DLD1 (cell line): ENCODE data around the gene ZFPM1.

ENCODE experiments used
- in situ Hi-C: cut with HindIII; loops from 2 replicates; pipeline ENCODE4 v1.10.0; 2017; ENCODE audit warnings: low sequenced_read_pairs

Gene ZFPM1

DNA sequence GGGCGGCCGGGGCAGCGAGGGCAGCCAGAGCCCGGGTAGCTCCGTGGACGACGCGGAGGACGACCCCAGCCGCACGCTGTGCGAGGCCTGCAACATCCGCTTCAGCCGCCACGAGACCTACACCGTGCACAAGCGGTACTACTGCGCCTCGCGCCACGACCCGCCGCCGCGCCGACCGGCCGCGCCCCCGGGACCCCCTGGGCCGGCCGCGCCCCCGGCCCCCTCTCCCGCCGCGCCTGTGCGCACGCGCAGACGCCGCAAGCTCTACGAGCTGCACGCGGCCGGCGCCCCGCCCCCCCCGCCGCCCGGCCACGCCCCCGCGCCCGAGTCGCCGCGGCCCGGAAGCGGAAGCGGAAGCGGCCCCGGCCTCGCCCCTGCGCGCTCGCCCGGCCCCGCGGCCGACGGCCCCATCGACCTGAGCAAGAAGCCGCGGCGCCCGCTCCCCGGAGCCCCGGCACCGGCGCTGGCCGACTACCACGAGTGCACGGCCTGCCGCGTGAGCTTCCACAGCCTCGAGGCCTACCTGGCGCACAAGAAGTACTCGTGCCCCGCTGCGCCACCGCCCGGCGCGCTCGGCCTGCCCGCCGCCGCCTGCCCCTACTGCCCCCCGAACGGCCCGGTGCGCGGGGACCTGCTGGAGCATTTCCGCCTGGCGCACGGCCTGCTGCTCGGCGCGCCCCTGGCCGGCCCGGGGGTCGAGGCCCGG is 81.0 kb downstream of the ZFPM1 start:
- in situ Hi-C loops = loop anchor here (25.0 kb wide), 1 partner anchor 97 kb away; no protein-coding TSS in a partner anchor

DNA sequence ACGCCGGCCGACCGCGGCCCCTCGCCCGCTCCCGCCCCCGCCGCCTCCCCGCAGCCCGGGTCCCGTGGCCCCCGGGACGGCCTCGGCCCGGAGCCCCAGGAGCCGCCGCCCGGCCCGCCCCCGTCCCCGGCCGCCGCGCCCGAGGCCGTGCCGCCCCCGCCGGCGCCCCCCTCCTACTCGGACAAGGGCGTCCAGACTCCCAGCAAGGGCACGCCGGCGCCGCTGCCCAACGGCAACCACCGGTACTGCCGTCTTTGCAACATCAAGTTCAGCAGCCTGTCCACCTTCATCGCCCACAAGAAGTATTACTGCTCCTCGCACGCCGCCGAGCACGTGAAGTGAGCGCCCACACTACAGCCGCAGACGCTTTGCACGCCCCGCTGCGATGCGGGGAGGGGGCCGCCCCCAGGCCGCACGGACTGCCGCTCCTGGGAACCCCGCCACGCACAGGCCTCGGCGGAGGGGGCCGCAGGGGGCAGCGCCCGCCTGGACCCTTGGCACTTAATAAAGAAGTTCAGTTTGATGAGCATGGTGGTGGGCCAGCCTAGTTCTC is 81.6 kb downstream of the ZFPM1 start:
- in situ Hi-C loops = loop anchor here (25.0 kb wide), 1 partner anchor 97 kb away; no protein-coding TSS in a partner anchor

DNA sequence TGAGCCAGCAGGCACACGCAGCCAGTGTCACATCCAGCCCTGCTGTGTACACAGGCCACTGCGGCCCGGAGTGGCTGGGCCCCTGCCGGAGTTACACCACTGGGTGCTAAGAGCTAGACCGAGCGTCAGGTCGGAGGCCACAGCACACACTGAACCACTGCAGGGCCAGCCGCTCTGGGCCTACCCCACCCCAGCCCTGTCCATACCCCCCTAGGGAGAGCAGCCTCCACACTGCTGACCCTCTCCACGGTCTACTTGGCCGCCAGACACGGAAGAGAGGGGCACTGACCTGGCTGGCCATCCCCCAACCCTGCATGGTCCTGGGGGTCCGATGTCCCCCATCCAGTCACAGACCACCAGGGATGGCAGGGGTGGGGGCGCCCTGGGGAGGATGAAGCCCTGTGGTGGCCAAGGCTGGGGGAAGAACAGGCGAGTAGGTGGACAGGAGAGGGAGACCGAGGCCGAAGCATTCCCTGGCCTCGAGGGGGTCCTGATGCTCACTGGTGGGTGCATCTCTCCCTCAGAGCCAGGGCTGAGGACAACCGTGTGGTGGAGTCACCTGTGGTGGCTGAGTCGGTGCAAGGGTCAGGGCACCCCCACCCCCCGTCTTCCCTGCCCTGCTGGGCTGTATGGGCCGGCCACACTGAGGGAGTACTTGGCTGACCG is 82.2 kb downstream of the ZFPM1 start:
- in situ Hi-C loops = loop anchor here (25.0 kb wide), 1 partner anchor 98 kb away; no protein-coding TSS in a partner anchor

DNA sequence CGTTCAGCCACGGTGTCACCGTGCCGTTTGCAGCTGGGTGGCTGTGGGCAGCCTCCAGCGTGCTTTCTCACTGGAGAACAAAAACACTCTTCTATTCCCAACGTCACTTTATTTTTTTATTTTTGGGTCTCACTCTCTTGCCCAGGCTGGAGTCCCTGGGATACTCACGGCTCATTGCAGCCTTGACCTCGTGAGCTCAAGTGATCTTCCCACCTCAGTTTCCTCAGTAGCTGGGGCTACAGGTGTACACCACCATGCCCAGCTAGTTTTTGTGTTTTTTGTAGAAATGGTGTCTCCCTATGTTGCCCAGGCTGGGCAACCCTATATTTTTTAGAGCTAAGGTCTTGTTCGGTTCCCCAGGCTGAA is 82.8 kb downstream of the ZFPM1 start:
- in situ Hi-C loops = loop anchor here (25.0 kb wide), 1 partner anchor 99 kb away; no protein-coding TSS in a partner anchor

DNA sequence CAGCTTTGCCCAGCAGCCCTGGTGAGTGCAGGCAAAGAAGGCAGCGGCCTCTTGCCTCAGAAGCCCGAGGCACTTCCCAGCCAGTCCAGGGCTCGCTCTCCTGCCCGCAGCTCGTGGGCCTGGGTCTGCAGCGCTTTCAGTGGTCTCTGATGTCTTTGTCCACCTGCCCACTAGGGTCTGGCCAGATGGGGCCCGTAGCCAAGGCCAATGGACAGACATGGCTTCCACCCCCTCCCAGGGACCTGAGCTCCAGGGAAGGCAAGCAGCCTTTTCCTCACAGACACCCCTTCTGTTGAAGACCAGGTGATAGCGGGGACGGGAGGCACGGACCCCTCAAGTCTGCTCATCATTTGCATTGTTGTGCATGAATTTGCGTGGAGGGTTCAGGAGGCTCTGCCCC is 83.4 kb downstream of the ZFPM1 start:
- in situ Hi-C loops = loop anchor here (25.0 kb wide), 1 partner anchor 99 kb away; no protein-coding TSS in a partner anchor

DNA sequence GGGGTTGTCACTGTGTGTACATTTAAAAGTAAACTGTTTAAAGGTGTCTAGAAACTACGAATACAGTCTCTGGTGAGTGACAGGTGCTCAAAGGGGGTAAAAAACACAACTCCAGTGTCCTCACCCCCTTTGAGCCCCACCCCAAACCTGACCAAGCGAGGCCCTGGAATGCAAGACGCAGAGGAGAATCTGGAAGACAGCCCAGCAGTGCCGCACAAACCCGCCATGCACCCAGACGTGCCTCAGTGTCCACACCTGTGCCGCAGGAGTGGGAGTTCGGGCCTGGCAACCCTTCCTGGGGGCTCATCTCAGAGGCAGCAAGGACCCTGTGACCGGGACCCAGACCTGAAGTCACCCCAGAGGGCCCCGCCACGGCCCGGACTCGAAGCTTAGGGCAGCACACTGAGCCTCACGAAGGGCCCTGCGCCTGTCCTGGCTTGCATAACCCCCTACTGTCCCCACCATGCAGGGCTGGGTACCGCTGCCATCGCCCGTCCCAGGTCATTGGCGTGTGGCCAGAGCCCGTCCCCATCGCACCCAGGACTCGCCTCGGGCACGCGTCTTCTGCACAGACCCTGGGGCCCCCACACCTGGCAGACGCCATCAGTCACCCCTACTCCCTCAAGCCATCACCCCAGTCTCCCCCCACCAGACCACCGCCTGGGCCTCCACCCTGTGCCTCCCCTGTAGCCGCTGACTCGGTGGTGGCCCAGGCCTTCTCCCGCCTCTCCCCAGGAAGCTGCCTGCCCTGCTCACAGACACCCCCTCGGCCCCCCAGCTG is 84.1 kb downstream of the ZFPM1 start:
- in situ Hi-C loops = loop anchor here (25.0 kb wide), 1 partner anchor 100 kb away; no protein-coding TSS in a partner anchor

DNA sequence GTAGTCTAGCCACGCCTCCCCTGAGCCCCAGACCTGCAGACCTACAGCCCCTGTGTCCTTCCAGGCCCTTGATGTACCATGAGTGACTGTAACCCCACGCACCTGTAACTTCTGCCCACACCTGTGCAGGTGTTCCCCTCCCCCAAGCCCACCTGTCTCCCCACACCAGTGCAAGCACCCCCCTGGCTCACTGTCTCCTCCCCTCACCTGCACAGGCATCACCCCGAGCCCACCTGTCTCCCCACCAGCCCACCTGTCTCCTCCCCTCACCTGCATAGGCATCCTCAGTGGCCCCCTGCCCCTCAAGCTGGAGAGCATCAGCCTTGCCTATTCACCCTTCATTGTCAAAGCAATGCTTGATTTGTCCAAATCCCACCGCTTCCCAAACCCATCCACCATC is 84.8 kb downstream of the ZFPM1 start:
- in situ Hi-C loops = loop anchor here (25.0 kb wide), 1 partner anchor 101 kb away; no protein-coding TSS in a partner anchor

DNA sequence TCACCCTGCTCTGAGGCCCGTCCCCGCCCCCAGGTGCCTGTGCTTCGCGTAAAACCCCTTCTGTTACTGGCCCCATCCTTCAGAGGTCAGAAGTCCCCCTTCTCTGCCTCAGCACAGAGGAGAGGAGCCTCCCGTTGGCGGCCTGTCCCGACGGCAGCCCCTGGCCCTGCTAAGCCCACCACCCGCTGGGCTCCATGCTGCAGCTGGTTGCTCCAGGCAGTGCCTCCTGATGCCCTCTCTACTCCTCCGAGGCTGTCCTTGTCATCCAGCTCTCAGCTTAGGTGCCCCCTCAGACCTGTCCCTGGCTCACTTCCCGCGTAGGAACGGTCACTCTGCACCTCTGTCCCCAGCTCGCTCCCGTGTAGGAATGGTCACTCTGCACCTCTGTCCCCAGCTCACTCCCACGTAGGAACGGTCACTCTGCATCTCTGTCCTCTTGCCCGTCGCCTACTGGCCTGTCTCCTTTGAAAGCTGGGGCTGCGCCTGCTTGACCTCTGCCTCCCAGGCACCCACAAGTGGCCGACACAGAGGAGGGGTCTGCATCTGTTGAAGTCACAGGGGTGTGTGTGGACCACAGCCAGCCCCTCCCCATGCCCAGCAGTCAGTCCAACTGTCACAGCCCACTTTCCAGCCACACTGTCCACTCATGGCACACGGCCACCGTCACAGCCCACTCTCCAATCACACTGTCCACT is 85.4 kb downstream of the ZFPM1 start:
- in situ Hi-C loops = loop anchor here (25.0 kb wide), 1 partner anchor 101 kb away; no protein-coding TSS in a partner anchor

DNA sequence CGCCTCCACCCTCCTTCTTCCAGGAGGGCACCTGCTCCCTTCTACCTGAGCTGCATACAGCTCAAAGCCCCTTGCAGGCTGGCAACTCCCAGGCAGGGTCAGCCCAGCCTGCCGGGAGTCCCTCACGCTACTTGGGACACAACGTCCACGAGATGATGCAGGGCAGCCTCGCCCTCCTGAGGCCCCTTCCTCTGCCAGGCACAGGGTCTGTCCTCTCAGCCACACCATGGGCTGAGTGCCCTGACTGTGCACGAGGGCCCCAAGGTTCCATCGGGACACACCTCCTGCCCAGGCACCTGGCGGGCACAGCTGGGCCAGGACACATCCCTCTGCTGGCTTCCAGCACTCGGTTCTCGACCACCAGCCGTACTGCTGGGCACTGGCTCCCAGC is 86.2 kb downstream of the ZFPM1 start:
- in situ Hi-C loops = loop anchor here (25.0 kb wide), 1 partner anchor 102 kb away; no protein-coding TSS in a partner anchor

DNA sequence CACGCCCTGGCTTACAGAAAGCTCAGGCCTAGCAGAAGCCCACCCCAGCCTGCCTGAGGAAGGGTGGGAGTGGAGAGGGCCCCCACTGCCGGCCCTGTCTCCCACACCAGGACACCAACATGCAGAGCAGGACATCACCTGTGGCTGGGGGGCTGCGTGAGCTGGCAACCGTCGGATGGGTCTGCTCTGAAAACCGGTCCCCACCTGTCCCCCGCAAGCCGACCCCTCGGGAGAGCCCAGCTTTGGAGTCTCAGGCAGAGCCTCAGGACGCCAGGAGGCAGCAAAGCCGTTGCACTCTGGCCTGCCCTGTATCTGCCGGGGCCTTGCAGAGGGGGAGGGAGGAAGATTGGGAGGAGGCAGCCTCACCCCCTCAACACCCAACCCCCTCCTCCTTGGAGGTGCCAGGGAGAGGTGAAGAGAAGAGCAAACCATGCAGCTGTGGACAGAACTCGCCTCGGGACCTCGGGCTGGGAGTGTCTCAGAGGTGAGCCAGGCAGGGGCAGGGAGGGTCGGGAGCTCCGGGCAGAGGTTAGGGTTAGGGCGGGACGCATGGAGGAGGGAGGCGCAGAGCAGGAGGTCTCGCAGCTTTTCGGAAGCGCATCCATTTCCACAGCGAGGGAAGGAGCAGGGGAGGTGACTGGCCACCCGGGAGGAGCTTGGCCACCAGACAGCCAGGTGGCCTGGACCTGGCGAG is 86.7 kb downstream of the ZFPM1 start:
- in situ Hi-C loops = loop anchor here (25.0 kb wide), 1 partner anchor 102 kb away; no protein-coding TSS in a partner anchor

DNA sequence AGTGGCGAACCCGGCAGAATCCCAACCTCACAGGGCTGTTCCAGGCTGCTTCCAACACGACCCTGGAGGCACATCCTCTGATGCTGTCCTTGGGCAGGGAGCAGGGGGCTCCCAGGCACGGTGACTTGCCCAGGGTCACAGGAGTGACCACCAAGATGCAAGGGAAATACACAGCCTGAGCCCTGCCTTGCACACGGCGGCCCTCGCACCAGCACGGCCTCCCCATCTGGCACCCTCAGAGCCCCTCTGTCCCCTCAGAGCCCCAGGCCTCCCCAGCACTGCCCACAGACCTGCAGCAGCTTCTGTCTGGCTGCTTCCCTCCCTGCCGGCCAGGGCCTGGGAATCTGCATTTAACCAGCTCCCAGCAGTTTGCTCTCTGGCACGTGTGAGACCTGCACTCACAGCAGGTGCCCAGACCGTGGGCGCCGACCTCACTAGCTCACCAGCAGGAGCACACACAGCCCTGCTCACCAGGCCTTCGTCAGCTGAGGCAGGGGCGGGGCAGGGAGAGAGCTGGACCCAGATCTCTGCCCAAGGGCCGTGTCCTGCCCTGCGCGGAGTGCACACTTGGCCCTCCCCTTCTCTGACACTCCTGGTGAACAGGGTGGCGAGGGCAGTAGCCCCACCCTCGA is 87.4 kb downstream of the ZFPM1 start:
- in situ Hi-C loops = loop anchor here (25.0 kb wide), 1 partner anchor 103 kb away; no protein-coding TSS in a partner anchor

DNA sequence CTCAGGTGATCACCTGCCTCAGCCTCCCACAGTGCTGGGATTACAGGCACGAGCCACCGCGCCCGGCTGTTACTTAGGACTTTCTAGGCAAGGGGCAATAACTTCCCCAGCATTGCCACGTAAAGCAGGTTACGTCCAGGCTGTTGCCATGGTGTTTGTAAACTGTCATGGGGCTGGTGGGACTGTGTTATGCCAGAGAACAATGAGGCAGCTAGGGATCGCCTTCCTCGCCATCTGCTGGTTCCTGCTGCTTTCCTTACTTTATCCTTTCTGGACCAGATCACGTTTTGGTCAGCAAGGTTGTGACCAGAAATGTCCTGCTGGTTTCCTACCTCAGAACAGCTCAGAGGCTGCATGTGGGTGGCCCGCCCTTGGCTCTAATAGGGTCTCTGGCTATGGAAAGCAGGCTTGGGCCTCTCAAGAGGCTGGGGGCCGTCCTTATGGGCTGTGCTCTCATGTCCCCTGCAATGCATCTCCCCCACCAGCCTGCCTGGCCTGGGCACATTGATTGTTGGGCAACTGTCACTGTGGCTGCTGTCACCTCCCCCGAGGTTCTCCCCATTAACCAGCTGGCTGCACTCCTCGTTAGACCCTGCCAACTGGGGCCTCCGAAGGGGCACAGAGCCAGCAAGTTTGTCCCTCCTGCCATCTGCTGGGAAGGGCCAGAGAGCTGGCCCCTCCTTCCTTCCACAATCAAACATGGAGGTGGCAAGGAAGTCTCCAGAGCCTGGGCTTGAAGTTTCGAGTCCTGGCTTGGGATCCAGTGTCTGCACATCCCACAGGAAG is 88.9 kb downstream of the ZFPM1 start:
- in situ Hi-C loops = loop anchor here (25.0 kb wide), 1 partner anchor 105 kb away; no protein-coding TSS in a partner anchor

DNA sequence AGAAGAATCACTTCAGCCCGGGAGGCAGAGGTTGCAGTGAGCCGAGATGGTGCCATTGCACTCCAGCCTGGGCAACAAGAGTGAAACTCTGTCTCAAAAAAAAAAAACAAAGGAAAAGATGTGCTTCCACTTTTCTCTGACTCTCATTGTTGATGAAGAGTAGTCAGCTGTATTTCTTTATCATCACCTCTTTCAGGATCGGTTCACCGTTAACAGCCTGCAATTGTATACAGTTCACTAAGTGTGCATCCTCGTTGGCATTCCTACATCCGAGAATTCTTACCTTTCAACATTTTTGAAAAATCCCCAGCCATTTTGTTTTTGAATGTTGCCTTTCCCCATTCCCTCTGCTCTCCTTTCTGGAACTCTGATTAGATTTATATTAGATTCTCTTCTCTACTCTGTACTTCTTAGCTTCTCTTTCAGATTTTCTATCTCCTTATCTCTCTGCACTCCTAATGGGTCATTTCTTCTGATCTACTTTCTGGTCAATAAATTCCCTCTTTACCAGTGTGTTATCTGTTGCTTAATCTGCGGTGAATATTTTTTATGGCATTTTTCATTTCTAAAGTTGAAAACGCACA is 90.2 kb downstream of the ZFPM1 start:
- in situ Hi-C loops = loop anchor here (25.0 kb wide), 1 partner anchor 106 kb away; no protein-coding TSS in a partner anchor

DNA sequence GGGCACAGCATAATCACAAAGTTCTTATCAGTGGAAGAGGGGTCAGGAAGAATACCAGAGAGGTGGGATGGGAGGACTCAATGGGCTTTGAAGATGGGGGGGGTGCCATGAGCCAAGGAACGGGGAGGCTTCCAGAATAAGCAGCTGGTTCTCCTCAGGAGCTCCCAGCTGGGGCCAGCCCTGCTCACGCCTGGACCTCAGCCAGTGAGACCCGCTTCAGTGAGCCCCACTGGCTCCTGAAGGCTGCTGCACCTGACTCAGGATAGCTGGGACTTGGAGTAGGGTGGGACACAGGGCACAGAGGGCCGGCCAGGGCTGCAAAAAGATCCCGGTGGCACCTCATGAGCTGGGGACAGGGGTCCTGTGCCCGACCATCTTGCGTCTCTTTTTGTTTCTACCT is 92.7 kb downstream of the ZFPM1 start:
- in situ Hi-C loops = loop anchor here (25.0 kb wide), 1 partner anchor 108 kb away; no protein-coding TSS in a partner anchor

DNA sequence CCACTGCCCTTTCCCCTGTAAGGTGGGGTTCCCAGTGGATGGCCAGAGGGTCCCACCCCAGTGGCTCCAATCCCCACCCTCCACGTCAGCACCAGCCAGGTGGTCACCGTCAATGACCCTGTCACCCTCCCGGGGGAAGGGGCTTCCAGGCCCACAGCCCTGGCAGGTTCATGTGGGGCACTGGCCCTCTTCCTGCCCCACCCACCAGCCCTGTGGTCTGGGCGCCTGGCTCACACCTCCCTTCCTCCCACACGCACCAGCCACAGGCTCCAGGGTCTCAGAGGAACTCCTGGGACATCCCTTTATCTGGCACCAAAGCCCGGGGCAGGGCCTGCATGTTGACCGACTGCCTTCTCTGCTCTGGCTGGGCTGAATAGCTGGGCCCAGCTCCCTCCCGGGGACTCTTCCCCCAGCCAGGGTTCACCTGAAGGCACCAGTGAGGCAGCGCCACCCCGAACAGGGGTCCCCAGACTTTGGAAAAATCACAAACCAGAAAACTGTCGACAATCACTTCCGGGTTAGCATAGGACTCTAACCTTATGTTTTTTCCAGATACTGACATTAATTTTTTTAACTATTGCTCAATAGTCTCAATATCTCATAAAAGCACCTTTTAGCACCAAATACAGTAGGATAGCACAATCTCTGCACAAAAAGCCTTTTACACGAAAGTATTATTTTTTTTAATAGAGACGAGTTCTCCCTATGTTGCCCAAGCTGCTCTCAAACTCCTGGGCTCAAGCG is 95.2 kb downstream of the ZFPM1 start:
- in situ Hi-C loops = loop anchor here (25.0 kb wide), 1 partner anchor 111 kb away; no protein-coding TSS in a partner anchor

DNA sequence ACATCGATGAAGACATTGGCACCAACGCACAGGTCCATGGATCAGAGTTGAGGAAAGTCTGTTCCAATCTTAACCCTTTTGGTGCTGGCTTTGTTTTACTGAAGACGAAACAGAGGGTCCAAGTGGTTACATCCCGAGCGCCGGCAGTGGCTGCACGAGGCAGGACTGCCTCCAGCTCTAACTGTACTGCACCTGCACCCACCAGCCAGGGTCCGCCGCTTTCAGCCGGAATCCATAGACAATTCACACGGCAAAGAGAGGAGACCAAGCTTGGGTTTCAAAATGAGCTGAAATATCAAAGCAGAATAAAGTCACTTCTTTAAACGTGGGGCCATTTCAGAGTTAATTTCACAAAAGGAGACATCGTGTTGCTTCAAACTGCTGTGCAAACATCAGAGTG is 95.9 kb downstream of the ZFPM1 start:
- in situ Hi-C loops = loop anchor here (25.0 kb wide), 1 partner anchor 112 kb away; no protein-coding TSS in a partner anchor
